NCI-H187 (cell line): ENCODE results near the gene PCDHGC4.
A peak's percentile ranks its signal among the peaks of the same experiment; 100 is the strongest.

Experiments
- DNase-seq, 2 experiments: peaks; one replicate each; lab custom pipeline; 2025; lab: John Stamatoyannopoulos, UW

Gene PCDHGC4

GRCh38 chr5:141490771-141491170, 5.9 kb downstream of the PCDHGC4 start:
- DNase-seq = no peak

DNA sequence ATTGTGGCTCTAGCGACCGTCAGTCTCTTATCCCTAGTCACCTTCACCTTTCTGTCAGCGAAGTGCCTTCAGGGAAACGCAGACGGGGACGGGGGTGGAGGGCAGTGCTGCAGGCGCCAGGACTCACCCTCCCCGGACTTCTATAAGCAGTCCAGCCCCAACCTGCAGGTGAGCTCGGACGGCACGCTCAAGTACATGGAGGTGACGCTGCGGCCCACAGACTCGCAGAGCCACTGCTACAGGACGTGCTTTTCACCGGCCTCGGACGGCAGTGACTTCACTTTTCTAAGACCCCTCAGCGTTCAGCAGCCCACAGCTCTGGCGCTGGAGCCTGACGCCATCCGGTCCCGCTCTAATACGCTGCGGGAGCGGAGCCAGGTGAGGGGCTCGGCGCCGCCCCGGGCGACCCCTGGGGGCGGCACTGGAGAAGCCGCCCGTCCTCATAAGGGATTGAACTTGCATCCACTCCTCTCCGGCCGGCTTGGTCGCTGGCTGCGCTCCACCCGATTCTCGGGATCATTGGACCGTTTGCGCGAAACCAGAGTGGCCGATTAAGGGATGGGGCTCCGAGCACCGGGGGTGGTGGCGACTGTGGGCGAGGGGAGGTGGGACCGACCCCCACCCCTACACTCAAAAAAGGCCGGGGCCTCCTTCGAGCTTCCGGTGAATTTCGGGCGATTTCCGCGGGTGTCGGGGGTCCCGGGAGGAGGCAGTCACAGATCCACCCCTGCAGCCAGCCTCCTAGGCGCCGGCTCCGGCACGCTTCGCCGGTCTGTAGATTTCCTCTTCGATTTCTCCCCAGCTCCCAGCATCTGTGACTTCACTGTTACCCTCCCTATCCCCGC, 6.7 kb downstream of the PCDHGC4 start:
- no peak for DNase-seq

DNA sequence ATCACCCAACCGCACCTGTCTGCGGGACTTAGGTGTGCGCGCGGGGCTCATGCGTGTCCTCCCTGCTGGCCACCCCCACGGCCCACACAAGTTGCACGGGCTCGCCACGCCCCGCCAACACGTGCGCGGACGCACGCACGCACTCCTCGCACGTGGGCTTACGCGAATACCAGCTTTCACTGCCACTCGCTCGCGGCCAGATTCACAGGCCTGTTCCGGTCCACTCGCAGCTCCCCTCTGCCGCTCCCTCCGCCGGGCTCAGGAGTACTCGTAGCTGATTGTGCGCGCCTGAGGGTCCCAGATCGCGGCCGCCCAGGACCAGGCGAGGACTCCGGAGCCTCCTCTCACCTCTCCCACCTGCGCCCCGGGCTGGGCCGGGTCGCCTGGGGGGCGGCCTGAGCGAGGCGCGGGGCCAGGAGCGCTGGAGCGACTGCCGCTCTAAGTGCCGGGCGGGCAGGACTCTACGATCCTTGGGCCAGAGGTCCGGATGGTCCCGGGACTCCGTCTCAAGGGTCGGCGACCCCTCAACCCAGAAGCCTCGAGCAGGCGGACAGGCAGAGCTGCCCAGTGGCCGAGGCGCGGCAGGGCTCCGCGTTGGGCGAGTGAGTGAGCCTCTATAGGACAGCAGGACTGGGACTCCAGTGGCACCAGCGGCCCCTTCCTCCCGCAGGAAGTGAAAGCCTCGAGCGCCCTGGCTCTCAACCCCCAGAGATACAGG, 7.5 kb downstream of the PCDHGC4 start:
- DNase-seq = no peak

DNA sequence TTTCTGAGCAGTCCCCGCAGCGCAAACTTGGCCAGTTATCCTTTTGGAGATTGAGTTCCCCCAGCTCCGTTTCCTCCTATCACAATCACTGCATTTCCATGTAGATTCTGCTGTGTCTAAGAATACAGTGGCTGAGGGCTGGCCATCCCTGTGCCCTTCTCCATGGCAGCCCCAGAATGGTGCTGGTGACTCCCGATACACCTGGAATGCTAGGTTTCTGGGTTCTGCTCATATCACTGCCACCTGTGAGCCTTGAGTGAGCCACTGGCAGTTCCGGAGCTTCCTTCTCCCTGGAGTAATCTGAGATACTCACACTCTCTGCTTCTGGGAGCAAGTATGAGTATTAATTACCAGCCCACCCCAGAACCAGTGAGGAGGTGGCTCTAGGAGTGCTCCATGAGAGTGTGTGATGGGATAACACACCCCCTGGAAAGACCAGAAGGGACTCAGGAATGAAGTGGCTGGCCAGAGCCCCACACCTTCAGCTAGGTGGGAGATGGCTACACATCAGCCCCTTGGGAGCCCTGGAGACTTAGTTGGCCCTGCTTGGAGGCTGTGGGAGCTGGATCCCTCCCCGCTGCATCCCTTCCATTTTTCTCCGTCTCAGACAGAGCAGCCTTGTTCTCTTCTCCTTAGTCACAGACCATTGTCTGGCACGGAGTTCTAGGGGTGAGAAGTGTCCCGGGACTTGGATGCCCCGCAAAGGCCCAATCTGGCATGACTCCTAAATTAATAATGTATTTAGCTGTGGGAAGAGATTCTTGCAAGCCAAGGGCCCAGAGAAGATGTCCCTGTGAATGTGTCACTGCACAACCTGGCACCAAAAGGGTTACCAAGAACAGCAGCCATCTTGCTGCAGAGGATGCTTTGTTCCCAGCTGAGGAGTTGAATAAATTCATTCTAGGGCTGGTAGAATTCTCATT, 8.9 kb downstream of the PCDHGC4 start:
- no peak for DNase-seq

- DNase-seq = no peak
Measured at GRCh38 chr5:141494761-141495452, 10.1 kb downstream of the PCDHGC4 start.

- DNase-seq = no peak
Measured at GRCh38 chr5:141495453-141495811, 10.6 kb downstream of the PCDHGC4 start.

GRCh38 chr5:141496038-141496437, 11.2 kb downstream of the PCDHGC4 start:
- no peak for DNase-seq

DNA sequence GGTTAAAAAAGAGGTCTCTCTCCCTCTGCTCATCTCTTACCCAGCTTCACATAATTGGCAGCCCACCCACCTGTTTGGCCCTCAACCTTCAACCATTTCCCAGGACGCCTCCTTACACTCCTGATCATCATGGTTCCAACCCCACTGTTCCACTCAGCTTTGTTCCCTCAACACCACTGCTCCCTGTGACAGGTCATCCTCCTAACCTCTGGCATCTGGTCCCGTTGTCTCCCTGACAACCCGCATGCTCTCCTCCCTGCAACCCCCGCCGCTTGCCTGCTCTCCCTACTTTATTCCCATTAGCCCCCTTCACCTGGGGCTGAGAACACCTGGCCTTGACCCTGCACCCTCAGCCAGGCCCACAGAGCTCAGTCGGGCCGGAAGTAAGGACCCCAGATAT, 16.9 kb downstream of the PCDHGC4 start:
- no peak for DNase-seq

- DNase-seq = no peak
Measured at GRCh38 chr5:141503681-141504080, 18.9 kb downstream of the PCDHGC4 start.

DNA sequence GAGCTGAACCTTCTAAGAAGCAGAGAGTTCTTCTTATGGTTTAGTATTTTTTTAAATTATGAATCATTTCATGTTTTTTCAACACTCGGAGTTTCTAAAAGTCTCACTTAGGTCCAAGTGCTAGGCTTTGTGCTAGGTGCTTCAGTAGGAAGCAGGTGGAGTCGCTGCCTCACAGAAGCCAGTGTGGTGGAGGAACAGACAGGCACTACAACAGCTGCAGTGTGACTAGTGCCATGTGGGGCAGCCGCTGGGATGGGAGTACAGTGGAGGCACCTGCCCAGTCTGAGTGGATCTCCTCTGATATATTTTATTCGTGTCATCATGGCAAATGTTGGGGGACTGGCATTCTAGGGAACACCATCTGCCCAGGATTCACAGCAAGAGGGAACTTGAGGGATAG, 19.4 kb downstream of the PCDHGC4 start:
- DNase-seq = no peak

DNA sequence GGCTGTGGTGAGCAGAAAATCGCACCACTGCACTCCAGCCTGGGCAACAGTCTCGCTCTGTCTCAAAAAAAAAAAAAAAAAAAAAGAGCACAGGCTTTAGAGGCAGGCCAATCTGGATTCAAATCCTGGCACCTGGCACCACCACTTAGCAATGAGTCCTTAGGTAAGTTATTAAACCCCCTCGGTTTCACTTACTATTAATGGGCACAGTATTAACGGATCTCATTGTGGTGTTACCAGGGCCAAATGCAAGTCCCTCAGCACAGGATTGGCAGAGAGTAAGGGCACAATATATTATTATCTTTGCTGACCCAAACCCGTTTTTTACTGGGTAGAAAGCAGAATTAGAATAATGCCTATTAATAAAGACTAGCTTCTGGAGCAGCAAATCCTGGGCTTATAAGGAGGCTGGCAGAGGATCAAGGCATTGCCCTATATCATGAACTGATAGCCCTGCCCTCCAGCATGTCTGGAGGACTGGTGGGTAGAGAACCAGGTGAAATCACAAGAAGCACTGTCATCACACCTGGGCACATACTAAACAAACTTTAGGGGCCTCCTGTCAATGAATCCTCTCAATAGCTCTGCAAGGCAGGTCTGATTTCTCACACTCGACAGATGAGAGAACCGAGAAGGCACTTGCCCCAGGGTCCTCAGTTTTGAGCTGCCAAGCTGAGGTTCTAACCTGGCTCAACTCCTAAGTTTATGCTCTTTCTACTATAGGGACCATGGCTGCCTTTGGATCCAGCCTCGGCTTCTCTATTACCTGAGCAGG, 21.7 kb downstream of the PCDHGC4 start:
- no peak for DNase-seq

- DNase-seq = no peak
Measured at GRCh38 chr5:141507387-141508091, 22.7 kb downstream of the PCDHGC4 start.

DNA sequence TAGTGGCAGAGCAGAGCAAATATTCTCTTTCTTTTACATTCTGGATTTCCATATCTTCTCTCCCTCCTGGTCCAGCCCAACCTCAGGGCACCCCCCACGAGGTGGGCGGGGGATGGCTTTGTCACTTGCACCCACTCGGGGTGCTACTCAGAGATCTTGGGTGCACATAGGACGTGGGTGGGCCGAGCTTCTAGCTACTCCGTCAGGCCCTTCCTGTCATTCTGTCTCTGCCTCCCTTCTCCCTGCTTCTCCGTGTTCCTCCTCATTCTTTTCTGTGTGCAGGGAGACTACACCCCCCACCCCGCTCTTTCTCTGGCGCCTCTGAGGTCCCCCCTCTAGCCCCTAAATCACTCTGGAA, 23.6 kb downstream of the PCDHGC4 start:
- no peak for DNase-seq

DNA sequence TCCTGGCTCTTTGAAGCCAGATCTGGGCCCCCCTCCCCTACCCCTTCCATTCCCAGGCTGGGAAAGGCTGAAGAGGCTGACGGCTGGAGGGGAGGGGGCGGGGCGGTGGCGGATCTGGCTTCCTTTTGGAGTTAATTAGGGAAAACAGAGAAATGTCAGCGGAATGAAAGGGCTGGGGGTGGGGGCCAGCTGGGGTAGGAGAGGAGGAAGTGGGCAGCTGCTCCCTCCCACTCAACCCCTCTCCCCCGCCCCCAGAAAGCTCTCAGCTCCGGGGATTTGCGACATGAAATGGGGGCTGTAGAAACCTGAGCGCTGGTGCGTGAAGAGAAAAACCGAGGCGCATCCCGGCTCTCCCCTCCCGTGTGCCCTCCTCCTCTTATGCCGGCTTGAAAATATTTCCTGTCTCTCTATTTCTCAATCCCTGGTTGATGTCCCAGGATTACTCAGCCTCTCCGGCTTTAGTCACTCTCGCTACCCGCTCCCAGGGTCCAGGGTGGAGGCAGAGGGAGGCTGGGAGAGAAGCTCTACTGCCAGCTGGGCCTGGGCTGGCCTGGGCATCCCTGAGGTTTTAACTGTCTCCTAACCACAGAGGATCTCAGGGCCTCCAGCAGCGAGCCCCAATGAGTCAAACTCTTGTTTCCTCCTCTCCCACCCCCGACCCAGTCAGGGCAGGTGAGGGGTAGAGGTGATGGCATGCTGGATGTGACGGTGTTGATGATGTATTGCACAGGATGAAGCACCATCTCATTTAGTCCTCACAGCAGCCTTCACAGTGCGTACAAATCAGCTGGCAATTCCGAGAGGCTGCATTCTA, 24.2 kb downstream of the PCDHGC4 start:
- DNase-seq = no peak

GRCh38 chr5:141510160-141510559, 25.3 kb downstream of the PCDHGC4 start:
- DNase-seq = no peak

DNA sequence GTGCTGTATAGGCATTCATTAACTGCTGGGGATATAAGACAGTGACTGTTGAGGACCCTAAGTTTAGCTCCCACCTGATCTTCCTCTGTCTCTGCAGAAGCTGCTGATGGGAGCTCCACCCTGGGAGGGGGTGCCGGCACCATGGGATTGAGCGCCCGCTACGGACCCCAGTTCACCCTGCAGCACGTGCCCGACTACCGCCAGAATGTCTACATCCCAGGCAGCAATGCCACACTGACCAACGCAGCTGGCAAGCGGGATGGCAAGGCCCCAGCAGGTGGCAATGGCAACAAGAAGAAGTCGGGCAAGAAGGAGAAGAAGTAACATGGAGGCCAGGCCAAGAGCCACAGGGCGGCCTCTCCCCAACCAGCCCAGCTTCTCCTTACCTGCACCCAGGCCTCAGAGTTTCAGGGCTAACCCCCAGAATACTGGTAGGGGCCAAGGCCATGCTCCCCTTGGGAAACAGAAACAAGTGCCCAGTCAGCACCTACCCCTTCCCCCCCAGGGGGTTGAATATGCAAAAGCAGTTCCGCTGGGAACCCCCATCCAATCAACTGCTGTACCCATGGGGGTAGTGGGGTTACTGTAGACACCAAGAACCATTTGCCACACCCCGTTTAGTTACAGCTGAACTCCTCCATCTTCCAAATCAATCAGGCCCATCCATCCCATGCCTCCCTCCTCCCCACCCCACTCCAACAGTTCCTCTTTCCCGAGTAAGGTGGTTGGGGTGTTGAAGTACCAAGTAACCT, 26.2 kb downstream of the PCDHGC4 start:
- no peak for DNase-seq

DNA sequence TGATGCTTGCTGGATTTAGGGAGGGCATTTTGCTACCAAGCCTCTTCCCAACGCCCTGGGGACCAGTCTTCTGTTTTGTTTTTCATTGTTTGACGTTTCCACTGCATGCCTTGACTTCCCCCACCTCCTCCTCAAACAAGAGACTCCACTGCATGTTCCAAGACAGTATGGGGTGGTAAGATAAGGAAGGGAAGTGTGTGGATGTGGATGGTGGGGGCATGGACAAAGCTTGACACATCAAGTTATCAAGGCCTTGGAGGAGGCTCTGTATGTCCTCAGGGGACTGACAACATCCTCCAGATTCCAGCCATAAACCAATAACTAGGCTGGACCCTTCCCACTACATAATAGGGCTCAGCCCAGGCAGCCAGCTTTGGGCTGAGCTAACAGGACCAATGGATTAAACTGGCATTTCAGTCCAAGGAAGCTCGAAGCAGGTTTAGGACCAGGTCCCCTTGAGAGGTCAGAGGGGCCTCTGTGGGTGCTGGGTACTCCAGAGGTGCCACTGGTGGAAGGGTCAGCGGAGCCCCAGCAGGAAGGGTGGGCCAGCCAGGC, 27.0 kb downstream of the PCDHGC4 start:
- no peak for DNase-seq

GRCh38 chr5:141512390-141512910, 27.6 kb downstream of the PCDHGC4 start:
- DNase-seq = peak; percentile 83 to 86
